ENCODE measurements around the gene PSD4.

PSD4 gene

DNA sequence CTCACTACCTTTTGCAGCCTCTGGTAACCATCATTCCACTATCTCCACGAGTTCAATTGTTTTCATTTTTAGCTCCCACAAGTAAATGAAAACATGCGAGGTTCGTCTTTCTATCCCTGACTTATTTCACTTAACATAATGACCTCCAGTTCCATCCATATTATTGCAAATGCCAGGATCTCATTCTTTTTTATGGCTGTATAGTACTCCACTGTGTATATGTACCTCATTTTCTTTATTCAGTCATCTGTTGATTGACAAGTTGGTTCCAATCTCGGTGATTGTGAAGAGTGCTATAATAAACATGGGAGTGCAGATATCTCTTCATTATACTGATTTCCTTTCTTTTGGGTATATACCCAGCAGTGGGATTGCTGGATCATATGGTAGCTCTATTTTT lies 29.5 kb upstream of the PSD4 start:
- DNase-seq = no peak

DNA sequence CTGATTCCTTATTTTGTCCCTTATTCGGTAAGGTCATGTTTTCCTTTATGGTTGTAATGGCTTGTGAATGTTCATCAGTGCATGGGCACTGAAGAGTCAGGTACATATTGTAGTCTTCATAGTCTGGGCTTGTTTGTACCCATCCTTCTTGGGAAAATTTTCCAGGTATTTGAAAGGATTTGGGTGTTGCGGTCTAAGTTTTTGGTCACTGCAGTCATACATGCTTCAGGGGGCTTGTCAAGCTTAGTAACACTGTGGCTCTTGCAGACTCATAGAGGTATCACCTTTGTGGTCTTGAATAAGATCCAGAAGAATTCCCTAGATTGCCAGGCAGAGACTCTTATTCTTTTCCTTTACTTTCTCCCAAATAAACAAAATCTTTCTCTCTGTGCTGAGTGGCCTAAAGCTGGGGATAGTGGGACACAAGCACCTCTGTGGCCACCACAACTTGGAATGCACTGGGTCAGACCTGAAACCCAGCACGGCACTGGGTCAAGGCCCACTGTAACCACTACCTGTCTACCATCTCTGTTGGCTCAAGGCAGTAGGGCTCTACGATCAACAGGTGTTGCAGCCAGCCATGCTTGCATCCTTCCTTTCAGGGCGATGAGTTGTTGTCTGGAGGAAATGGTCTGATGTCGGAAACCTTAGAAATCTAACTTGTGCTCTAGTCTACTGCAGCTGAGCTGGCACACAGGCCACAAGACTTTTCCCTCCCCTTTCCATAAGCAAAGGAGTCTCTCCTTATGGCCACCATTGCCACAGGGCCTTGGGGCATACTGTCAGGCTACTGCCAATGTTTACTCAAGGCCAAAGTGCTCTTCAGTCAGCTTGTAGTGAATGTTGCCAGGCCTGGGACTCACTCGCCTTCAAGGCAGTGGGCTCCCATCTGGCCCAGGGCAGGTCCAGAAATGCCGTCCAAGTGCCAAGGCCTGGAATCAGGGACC lies 24.9 kb upstream of the PSD4 start:
- no peak for DNase-seq

DNA sequence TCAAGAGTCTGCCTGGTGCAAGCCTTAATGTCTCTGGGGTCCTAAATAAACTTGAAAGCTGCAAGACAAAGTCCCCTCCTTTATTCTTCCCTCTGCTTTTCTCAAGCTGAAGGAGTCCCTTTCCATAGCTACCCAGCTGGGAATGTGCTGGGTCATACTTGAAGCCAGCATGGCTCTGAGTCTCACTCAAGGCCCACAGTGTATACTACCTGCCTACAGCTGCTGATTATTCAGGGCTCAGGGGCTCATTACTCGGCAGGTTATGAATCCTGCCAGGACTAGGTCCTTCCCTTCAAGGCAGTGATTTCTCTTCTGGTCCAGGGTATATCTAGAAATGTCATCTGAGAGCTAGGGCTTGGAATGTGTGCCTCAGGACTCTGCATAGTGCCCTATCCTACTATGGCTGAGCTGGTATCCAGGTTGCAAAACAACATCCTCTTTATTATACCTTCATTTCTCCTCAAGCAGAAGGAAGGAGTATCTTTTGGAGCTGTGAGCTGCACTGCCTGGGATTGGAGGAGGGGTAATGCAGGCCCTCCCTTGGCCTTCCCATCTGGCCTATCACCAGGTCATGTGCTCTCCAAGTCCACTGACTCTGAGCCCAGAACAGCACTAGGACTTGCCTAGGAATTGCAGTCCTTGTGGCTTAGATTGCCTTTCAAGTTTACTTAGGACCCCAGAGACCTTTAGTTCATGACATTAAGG lies 24.1 kb upstream of the PSD4 start:
- no peak for DNase-seq

DNA sequence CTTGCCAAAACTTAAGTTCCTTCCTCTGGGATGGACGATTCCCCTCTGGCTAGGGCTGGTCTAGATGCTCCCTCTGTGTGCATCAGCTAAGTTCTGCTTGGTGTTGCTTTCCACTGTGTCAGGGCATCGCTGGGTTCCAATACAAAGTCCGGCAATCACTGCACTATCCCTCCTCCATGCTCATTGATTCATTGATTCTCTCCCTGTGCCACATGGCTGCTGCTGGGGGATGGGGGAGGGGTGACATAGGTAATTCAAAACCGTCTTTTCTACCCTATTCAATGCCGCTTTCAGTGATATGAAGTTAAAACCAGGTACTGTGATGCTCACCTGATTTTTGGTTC lies 23.5 kb upstream of the PSD4 start:
- DNase-seq = no peak

DNA sequence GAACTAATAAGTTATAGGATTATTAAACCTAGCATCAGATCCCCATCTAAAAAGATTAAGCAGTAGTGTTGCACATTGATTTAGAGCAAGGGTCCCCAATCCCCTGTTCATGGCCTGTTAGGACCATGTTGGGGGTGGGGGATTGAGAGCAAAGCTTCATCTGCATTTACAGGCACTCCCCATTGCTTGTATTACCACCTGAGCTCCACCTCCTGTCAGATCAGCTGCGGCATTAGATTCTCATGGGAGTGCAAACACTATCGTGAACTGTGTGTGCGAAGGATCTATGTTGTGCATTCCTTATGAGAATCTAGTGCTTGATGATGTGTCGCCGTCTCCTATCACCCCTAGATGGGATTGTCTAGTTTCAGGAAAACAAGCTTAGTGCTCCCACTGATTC lies 18.4 kb upstream of the PSD4 start:
- no peak for DNase-seq

DNA sequence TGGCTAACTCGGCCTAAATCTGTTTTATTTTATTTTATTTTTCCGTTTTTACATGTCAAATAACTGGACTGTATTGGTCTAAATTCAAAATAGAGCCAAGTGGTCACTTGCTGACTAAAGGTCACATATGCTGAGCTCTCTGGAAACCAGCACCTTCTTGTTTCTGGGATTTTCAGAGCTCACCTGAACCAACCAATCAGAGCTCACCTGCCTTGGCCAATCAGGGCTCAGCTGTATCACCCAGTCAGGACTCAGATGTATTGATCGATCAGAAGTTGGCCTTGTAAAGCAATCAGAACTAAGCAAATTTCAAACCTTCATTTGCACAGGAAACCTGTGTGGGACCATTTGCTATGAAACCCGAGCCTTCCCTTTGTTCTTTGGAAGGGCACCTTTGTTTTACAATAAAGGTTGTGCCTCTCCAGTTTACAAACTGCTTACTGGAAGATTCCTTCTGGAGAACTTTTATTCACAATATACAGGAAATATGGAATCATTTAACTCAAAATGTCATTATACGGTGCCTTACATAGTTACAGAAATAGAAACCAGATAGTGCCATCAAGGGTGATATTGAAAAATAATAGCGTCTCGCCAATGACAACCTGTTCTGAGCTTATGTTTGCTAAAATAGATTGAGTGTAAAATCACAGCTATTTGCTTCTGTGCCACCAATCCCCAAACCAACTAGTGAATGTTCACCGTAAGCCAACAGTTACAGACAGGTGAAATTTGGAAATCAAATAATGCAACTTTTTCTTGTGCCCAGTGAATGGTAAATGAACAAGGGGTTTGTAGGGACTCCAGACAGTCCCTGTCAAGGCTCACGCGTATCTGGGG lies 17.3 kb upstream of the PSD4 start:
- DNase-seq = no peak

DNA sequence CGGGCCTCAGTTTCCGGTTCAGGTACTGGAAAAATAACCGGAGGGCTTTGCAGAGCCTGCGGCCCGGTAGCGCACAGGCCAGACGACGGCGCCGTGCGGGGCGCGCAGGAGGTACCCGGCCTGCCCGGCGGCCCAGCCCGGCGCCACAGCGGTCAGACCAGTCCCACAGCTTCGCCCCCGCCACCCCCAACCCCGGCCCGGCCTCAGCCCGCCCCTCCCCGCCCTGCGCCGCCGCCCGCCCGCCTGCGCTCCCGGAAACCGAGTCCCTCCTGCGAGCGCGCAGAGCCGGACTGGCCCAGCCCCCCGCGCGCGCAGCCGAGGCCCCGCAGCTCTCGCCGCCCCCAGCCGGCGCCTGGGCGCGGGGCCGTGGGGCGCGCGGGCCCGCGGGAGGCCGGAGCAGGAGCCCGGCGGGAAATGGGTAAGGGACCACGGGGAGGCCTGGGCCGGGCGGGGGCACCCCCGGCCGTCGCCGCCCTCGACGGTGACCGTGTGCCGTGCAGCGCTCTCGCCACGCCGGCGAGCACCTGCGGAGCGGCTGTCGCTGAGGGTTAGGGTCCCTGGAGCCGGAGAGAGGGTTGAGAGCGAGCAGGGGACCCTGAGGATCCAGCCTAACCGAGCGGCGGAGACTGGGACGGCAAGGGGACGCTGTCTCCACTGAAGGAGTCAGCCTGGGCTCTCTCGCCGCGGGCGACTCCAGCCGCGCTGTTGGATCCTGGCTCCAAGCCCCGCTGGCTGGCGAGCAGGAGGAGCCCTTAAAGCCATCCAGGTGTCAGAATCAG lies 16.5 kb upstream of the PSD4 start:
- peak; percentile 40 for DNase-seq

DNA sequence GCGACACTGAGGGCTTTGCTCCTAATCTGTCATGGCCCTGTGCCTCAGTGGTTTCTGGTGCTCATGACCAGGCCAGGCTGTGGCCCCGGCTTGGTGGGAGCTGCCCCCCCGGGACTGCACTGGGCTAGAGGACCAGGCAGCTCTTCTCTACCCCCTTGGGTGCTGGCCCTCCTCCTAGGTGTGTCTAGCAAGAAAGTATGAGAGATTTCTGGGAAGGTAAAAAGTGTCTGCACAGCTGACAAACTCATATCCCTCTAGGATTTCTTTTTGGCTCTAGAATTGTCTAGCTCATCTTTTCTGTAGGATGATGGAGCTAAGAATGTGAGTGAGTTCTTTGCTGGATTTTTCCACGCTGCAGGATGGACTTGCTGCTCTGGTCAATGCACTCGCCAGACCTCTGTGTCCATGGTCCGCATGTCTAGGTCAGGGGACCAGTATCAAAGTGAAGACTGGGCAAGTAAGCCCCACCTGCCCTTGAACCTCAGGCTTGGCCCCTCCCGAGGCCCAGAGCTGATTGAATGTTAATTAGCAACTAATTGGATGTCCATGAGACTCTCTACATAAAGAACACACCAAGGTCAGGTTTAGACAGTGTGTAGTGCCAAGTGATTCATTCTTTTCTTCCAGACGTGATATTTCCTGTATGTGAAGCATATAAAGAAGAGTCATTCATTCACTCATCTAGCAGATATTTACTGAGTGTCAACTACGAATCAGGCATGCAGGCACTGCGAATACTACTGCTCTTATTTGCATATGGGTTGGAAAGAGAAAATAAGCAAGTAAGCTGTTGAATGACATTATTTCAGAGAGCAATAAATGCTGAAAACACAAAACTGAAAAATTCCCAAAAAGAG lies 15.6 kb upstream of the PSD4 start:
- no peak for DNase-seq

DNA sequence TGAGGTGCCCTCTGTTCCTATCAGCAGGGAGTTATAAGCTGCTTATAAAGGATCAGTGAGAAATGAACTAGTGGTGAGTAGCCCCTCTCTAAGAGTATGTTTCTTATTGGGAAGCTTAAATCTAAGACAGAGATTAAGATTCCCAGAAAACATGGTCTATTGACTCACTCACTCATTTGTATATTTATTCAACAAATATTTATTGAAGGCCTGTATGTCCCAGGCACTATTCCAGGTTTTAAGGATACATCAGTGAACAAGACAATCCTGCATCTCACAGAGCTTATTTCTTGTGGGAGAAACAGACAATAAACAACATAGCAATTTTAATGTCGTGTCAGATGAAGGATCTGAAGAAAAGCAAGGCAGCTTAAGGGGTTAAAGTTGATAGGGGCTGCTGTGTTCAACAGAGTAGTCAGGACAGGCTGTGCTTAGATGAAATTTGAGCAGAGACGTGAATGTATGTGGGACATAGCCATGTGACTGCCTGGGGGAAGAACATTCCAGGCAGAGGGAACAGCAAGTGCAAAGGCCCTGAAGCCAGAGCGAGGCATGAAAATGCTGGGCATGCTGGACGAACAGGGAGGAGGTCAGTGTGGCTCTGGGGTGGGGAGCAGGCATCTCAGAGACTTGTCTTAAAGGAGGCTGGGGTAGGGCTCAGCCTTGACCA lies 14.8 kb upstream of the PSD4 start:
- no peak for DNase-seq

DNA sequence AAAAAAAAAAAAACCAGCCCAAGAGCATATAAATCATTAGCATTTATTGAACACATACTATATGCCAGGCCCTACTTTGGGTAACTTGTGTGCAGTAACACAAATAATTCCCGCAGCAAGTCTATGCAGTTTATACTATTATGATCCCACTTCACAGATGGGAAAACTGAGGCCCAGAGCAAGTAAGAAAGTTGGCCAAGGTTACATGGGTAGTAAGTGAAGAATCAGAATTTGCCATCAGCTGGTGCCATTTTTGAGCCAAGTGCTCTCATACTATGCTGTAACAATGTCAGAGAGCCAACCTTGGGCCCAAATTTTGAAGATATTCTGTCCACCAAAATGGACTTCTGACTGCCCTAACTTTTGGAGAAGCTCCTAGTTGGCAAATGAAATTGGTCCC lies 13.5 kb upstream of the PSD4 start:
- no peak for DNase-seq

DNA sequence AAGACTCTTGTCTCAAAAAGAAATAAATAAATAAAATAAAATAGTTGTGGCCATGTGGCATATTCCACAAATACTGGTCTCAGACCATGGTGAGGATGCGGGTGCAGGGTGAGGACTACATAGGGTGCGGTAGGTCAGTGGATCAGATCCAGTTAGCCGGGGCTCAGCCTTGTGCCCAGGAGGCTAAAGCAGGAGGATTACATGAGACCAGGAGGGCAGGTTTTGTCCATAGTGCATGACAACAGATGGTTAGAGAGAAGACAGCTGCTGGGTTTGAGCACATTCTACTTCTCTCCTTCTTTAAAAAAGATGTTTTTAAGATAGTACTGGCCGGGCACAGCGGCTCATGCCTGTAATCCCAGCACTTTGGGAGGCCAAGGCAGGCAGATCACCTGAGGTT lies 12.8 kb upstream of the PSD4 start:
- no peak for DNase-seq

DNA sequence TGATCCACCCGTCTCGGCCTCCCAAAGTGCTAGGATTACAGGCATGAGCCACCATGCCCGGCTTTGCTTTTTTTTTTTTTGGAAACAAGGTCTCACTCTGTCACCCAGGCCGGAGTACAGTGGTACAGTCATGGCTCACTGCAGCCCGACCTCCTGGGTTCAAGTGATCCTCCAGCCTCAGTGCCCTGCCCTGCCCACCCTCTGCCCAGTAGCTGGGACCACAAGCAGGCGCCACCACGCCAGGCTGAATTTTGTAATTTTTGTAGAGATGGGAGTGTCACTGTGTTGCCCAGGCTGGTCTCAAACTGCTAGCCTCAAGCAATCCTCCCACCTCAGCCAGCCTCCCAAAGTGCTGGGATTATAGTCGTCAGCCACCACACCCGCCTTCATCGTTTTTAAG lies 11.6 kb upstream of the PSD4 start:
- no peak for DNase-seq

DNA sequence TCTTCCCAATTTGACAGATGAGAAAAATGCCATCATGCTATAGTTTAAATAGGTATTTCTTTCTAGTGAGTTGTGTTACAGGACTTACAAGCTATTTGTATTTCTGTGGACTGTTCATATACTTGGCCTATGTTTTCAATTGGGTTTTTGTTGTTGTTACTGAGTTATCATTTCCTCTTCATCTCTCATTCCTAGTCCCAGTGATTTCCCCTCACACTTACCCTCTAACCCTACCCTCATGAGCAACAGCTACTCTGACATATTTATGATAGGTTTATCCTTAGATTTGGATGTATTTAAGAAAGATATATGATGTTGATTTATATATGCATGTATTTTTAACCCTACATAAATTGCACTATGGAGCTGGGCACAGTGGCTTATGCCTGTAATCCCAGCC lies 10.9 kb upstream of the PSD4 start:
- no peak for DNase-seq

DNA sequence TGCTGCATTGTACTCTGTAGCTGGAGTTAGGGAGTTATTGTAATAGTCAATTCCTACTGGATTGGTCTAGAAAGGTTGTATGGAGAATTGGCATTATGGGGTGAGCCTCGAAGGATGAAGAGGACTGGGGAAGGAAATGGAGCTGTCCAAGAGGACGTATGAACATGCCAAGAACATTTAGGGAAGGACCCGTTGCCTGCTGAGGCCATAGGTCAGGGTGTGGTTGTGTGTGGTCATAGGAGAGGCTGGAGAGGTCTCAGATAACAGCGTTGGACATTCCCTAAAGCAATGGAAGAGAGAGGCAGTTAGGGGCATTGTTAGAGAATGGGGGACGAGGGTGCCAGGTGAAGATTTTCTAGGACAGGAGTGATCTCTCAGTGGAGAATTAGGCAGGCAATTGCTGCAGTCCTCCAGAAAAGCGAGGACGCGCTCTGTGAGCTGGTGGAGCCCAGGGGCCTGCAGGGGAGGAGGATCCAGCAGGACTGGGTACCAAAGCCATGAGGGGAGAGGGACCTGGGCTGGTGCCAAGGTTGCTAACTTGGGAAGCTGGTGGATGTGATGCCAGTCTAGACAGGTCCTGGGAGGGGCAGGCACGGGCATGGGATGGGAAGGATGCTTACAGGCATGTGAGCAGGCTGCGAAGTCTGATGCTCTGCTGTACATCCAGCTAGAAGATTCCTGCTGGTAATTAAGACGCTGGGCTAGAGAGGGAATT lies 9.4 kb upstream of the PSD4 start:
- DNase-seq = no peak

DNA sequence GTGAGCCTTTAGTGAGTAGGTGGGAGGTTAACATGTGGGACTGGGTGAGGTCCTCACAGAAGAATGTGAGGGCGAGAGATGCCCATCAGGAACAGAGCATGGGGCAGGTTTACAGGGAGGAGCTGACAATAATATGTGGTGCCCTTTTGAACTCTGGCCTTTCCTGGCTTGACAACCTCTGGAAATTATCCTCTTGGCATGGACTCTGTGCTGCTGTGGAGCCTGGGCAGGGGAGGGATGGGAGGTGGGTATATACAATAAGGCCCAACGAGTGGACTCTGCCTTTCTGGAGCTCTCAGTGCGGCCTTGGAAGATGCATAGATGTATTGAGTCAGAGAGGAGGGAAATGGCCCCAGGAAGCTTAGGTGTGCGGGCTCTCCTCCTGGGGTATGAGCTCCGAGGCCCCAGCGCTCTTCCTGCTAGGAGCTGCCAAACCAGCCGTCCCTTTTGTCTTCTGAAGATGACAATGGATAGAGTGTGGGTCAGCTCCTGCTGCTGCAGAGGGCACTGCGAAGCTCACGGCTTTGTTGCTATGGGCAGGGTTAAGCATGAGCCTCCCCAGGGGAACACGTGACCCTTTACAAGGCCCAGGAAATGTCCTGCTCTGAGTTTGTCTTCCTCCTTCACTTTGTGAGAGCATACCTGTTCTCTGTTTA lies 8.7 kb upstream of the PSD4 start:
- DNase-seq = no peak

DNA sequence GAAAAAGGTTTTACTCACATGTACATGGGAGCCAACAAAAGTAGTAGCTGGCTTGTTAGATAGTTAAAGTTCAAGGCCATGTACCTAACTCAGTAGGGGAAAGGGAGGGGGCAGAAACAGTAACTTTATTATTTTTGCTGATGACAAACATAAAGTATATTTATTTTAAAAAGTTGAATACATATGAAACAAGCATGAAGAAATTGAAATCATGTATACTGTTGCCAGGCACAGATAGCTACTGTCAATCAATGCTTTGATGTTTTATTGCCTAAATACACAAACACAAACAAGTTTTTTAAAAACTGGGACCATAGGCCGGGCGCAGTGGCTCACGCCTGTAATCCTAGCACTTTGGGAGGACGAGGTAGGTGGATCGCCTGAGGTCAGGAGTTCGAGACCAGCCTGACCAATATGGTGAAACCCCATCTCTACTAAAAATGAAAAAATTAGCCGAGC lies 7.6 kb upstream of the PSD4 start:
- DNase-seq = no peak

DNA sequence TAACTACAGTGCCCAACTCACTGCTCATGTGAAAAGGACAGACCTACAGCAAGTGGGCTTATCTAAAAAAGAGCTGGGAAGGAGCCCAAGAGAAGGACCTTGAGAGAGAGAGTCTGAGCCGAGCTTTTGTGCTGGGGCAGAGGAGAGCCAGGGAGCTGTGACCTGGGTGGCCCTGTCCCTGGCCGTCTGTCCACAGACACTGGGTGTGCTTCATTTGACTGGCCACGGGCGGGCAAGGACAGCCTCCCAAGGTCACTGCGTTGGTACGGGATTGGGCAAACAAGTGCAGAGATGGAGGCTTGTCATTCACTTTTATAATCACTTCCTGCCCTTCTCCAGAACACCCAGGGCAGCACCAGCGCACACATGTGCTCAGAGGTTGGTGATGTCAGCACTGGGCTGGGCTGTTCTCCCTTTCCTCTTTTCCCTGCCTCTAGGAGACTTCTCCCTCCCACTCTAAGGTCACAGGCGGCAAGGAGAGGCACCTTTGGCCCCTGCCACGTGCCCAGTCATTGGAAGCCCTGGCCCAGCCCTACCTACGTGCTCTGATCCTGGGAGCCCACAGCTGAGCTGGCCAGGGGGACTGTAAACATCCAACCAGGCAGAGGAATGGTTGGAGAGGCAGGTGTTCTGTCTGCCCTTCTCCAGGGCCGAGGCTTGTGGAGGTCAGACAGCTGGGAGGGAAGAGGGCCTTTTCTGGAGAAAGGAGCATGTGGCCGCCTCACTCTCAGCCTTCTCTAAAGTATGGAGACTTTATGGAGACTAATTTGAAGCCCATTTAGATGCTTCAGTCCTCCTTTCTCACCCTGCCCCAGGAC lies 6.4 kb upstream of the PSD4 start:
- no peak for DNase-seq

DNA sequence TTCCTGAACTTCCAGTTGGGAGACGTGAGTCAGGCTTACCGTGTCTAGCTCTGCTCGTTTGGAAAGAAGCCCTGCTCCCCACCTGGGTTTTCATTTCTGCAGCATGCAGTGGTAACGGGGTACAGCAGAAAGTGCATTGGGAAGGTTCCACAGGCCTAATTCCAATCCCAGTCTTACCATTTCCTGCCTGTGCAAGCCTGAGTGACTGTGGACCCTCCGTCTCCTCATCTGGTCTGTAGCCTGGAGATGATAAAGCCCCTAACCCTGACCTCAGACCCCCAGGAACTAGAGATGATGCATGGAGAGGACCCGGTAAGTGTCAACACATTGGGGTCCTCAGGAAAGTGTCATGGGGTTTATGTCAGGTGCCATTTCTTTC lies 5.8 kb upstream of the PSD4 start:
- no peak for DNase-seq

DNA sequence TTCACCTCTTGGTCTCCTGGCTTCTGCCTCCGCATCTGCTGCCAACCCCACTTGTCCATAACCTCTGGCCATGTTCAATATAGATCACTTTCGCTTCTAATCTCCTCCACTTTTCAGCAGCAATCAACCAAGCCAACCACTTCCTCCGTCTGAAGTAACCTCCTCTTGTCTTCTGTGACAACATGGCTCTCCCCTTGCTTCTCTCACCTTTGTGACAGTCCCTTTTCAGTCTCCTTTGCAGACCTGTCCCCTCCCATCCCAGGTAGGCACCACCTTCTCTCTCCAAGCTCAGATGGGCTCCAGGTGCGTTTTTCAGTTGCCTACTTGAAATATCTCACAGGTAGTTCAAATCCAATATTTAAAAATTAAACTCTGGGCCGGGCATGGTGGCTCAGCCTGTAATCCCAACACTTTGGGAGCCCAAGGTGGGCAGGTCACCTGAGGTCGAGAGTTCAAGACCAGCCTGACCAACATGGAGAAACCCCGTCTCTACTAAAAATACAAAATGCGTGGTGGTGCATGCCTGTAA lies 4.7 kb upstream of the PSD4 start:
- DNase-seq = no peak
